Ectodermal cell (in vitro differentiated cells): ENCODE data around the gene FGF2. TPM values are rescaled to one million over a fixed set of nuclear protein-coding genes. Genes with fewer than 3 reads are reported as not detected.
"Not testable (repeated sequence)": the region's sequence is repeated elsewhere in the genome, so short reads cannot be mapped to it uniquely, and the experiment has no call there.

Source experiments
- H3K27ac ChIP-seq: 2 replicates; pipeline ENCODE4 v1.7.0; 2013; ENCODE audit warnings: mild to moderate bottlenecking, low read depth, low read length; ENCODE audit not compliant: insufficient read depth, poor library complexity, severe bottlenecking
- H3K27me3 ChIP-seq: 2 replicates; pipeline ENCODE4 v1.7.0; 2013; ENCODE audit warnings: mild to moderate bottlenecking, low read length; ENCODE audit not compliant: insufficient read depth, control insufficient read depth, poor library complexity, severe bottlenecking
- H3K36me3 ChIP-seq: one replicate; pipeline ENCODE4 v1.7.0; 2013; ENCODE audit warnings: low read length; ENCODE audit not compliant: control insufficient read depth, insufficient read depth
- H3K4me1 ChIP-seq: one replicate; pipeline ENCODE4 v1.7.0; 2013; ENCODE audit warnings: low read length; ENCODE audit not compliant: control insufficient read depth, insufficient read depth
- H3K4me3 ChIP-seq: 2 replicates; pipeline ENCODE4 v1.7.0; 2013; ENCODE audit warnings: low read depth, low read length, control low read depth; ENCODE audit not compliant: insufficient read depth
- H3K9me3 ChIP-seq: 2 replicates; pipeline ENCODE4 v1.7.0; 2013; ENCODE audit warnings: mild to moderate bottlenecking, low read length, moderate library complexity; ENCODE audit not compliant: control insufficient read depth
- WGBS, 2 experiments: methylation state at CpG; one replicate each; pipeline ENCODE4 v1.1.7; 2013; ENCODE audit warnings: missing lambda C conversion rate in 2 of 2; 5-methylcytosine and 5-hydroxymethylcytosine counted together
- polyA plus RNA-seq, 4 experiments: library from polyadenylated mRNA; stranded (reverse); fragments of 50-300 nt; gene quantifications; one replicate each; pipeline ENCODE4 v1.2.3, GENCODE V29; 2013

The FGF2 gene
- polyA plus RNA-seq (2013, experiment 1 of 4) = 22.3 TPM
- 26.2 TPM for polyA plus RNA-seq (2013, experiment 2 of 4)
- 22.3 TPM for polyA plus RNA-seq (2013, experiment 3 of 4)
- polyA plus RNA-seq (2013, experiment 4 of 4) = 26.8 TPM

- Histone ChIP-seq H3K4me1 (peaks cover 24% of the 10 kb centered on the region), H3K4me3 (peak within 1 kb of the TSS; percentile 88), H3K27ac (peak within 1 kb of the TSS; percentile 78), H3K9me3 (no peaks in the 10 kb centered on the region), H3K36me3 (no peaks in the 10 kb centered on the region), H3K27me3 (no peaks in the 10 kb centered on the region)
- WGBS, 2 experiments = 0 to 1% methylated on average over 97 of the region's 97 CpGs
Observed at GRCh38 chr4:122826553-122827257, at the start of gene FGF2. TSS of gene FGF2 (plus strand) at chr4:122826831. CDS start at chr4:122827175, 344 bp downstream.

DNA sequence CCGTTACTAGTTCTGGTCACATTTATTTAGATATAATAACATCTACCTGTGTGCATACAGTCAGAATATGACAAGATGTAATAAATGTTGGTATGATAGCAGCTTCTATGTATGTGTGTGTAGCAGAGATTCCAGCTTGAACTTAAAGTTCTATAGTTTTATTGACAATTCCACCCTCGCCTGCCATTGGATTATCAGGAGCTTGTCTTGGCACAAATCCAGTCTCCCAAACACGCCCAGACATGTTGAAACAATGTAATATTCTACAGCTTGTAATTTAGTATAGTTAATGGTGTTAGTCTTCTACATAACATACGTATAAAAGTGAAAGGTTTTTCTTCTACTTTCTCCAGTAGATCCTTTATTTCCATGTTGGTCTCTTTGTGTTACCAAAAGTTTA is 49.7 kb upstream of the FGF2 start:
- H3K9me3 ChIP-seq = no peaks in the 10 kb centered on the region
- no peak overlapping the region for H3K4me3 ChIP-seq
- no peaks in the 10 kb centered on the region for H3K27me3 ChIP-seq
- peaks cover 5% of the 10 kb centered on the region for H3K4me1 ChIP-seq
- H3K36me3 ChIP-seq = no peaks in the 10 kb centered on the region
- 100% methylated on average over 1 to 4 of the region's 4 CpGs for WGBS, 2 experiments
- no peak overlapping the region for H3K27ac ChIP-seq

DNA sequence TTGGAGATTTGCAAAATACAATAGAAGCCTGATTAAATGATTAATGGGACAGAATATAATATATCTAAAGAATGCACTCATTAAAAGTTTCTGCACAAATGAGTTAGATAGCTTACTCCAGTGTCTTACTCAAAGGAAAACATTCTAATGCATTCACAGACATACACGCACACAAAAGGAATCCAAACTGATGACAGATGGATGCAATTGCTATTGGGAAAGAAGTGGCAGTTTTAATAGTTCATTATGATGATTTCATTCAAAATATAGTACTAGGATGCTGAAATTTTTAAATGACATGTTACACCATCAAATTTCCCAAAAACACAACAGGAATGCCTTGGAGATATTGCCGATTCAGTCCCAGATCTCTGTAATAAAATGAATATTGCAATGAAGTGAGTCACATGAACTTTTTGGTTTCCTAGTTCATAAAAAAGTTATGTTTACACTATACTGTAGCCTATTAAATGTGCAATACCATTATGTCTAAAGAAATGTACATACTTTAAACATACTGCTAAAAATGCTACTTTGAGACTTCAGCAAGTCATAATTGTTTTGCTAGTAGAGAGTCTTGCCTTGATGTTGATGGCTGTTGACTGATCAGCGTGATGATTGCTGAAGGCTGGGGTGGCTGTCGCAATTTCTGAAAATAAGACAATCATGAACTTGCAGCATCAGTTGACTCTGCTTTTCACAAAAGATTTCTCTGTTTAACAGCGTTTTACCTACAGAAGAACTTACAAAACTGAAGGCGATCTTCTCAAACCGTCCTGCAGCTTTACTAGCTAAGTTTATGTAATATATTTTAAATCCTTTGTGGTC is 48.6 kb upstream of the FGF2 start:
- H3K9me3 ChIP-seq = no peaks in the 10 kb centered on the region

GRCh38 chr4:122781486-122781885 is 45.1 kb upstream of the FGF2 start:
- H3K9me3 ChIP-seq = no peaks in the 10 kb centered on the region
- 92 to 96% methylated on average over 2 of the region's 2 CpGs for WGBS, 2 experiments
- peaks cover 11% of the 10 kb centered on the region for H3K4me1 ChIP-seq
- H3K4me3 ChIP-seq = no peak overlapping the region
- no peaks in the 10 kb centered on the region for H3K36me3 ChIP-seq
- no peaks in the 10 kb centered on the region for H3K27me3 ChIP-seq
- H3K27ac ChIP-seq = no peak overlapping the region

More for the DNA sequence above, 48.6 kb upstream of the FGF2 start:
- Histone ChIP-seq H3K27ac (no peak overlapping the region), H3K4me1 (peaks cover 5% of the 10 kb centered on the region), H3K27me3 (no peaks in the 10 kb centered on the region), H3K4me3 (no peak overlapping the region), H3K36me3 (no peaks in the 10 kb centered on the region)
- 94 to 96% methylated on average over 6 of the region's 7 CpGs for WGBS, 2 experiments

DNA sequence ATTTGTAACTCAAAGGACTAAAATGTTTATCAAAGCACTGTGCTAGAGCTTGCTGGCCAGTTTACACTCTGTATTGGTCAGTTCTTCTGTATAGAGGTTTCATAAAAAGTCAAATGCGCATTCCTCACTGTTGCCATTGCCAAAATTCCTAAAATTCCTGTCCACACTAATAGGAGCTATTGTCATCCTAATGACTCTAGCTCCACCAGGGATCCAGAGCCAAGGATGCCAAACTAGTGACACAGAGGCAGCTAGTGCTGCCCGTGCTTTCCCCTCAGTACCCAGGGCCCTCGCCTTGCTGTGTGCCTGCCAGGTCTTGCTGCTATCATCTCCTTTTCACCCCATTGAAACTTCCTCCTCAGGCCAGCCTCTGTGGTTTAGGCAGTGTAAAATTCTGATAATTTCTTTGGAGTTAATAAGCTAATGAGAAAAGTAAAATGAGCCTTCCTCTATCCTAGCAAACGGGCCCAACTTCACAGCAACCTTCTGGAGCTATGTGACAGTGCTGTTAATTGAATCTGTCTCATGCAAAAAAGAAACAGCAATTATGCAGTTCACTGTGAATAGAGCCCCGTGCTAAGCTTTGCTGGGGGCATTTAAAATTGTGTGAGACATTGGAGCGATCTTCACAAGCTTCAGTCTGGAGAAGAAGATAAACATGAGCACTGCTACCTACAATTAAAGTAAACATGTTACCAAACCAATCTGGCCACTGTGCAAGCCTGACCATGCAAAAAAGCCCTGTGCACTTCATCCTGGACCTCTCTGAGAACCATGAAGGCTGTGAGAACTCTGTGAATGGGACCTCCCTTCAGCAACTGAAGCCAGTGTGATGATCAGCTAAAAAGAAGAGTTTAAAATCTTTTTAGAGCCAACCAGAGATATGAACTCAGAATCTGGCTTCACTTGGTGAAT is 43.1 kb upstream of the FGF2 start:
- no peak overlapping the region for H3K4me3 ChIP-seq

GRCh38 chr4:122784261-122784660 is 42.4 kb upstream of the FGF2 start:
- Histone ChIP-seq H3K9me3 (no peaks in the 10 kb centered on the region), H3K27ac (no peak overlapping the region), H3K4me3 (no peak overlapping the region), H3K36me3 (no peaks in the 10 kb centered on the region), H3K27me3 (no peaks in the 10 kb centered on the region), H3K4me1 (peaks cover 11% of the 10 kb centered on the region)
- 19 to 20% methylated on average over 1 of the region's 1 CpG for WGBS, 2 experiments

More for the DNA sequence above, 43.1 kb upstream of the FGF2 start:
- 18 to 19% methylated on average over 6 of the region's 6 CpGs for whole genome bisulfite sequencing, 2 experiments
- H3K36me3 ChIP-seq = no peaks in the 10 kb centered on the region
- H3K27me3 ChIP-seq = no peaks in the 10 kb centered on the region
- peak overlapping the region; percentile 72 for H3K27ac ChIP-seq
- H3K4me1 ChIP-seq = peaks cover 11% of the 10 kb centered on the region
- H3K9me3 ChIP-seq = no peaks in the 10 kb centered on the region

- Histone ChIP-seq H3K4me1 (peaks cover 11% of the 10 kb centered on the region), H3K9me3 (no peaks in the 10 kb centered on the region), H3K27me3 (no peaks in the 10 kb centered on the region), H3K4me3 (no peak overlapping the region), H3K36me3 (no peaks in the 10 kb centered on the region), H3K27ac (no peak overlapping the region)
- WGBS, 2 experiments = 87 to 96% methylated on average over 2 of the region's 2 CpGs
Observed at GRCh38 chr4:122785099-122785498, 41.5 kb upstream of the FGF2 start.

DNA sequence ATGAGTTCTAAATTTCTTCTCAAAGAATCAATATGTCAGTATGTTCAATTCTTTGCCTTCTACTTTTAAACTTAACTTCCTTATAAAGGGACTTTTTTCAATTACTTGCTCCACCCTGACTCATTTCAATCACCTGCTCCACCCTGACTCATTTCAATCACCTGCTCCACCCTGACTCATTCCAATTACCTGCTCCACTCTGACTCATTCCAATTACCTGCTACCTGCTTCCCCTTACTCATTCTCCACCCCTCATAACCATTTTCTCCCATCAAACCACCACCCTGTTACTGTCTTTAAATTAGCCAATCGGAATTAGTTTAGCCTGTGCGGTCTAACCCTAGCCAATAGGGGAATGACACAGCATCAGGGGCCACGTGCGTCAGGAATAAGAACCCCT is 40.3 kb upstream of the FGF2 start:
- H3K9me3 ChIP-seq, H3K36me3 ChIP-seq, H3K4me3 ChIP-seq, H3K27me3 ChIP-seq, H3K27ac ChIP-seq: not testable (repeated sequence)
- 93% methylated on average over 4 of the region's 4 CpGs for WGBS, 2 experiments
- H3K4me1 ChIP-seq = peaks cover 11% of the 10 kb centered on the region

DNA sequence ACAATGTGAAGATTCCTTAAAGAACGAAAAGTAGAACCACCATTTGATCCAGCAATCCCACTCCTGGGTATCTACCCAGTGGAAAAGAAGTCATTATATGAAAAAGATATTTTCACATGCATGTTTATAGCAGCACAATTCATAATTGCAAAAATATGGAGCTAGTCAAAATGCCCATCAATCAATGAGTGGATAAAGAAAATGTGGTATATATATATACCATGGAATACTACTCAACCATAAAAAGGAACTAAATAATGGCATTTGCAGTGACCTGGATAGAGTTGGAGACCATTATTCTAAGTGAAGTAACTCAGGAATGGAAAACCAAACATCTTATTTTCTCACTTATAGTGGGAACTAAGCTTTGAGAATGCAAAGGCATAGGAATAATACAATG is 39.7 kb upstream of the FGF2 start:
- H3K9me3 ChIP-seq, H3K27ac ChIP-seq, H3K4me3 ChIP-seq, H3K36me3 ChIP-seq, H3K27me3 ChIP-seq: not testable (repeated sequence)
- peaks cover 11% of the 10 kb centered on the region for H3K4me1 ChIP-seq
- WGBS, 2 experiments = 100% methylated on average over 1 of the region's 1 CpG
